ENCODE data around the gene AAGAB. TPM values are rescaled to one million over a fixed set of nuclear protein-coding genes. Genes with fewer than 3 reads are reported as not detected.
"Not testable (repeated sequence)": the region's sequence is repeated elsewhere in the genome, so short reads cannot be mapped to it uniquely, and the experiment has no call there.

The AAGAB gene
- total RNA-seq, 1 donor from 2014 or later = 23.2 TPM

DNA sequence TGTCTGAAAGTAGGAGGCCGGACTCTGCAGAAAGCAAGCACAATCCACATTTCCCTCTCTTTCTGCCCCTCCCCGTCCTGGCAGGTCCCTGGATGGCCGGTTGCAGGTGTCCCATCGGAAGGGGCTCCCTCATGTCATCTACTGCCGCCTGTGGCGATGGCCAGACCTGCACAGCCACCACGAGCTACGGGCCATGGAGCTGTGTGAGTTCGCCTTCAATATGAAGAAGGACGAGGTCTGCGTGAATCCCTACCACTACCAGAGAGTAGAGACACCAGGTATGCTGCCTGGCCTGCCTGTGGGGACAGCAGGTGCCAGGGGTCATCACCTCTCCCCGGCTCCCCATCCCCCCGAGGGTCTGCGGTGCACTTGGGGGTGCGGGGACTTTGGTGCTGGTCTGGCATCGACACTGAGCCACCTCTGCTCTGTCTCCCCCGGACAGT, 89.6 kb downstream of the AAGAB start:
- DNase-seq (ENCODE audit: low spot score) = peak; percentile 58
- intact Hi-C loops (cut with DNase I) = no loop called here
- peak; percentile 50 for ATAC-seq

DNA sequence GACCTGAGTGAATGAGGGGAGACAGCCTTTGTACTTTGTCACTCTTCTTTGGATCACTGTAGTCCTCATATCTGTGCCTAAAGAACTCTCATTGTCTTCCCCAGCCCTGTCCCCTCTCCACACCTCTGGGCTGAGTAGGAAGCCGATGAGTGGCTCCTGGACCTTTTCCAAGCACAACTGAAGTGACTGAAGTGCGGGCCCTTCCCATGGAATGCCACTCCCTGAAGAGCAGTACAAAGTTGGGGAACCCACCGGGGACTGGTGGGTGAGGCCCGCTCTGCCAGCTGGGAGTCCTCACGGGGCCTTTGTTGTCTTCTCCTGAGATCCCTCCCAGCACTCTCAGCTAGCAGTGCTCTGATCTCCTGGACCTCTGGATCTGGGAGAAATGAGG, 90.1 kb downstream of the AAGAB start:
- ATAC-seq (peak; percentile 3), DNase-seq (ENCODE audit: low spot score) (no peak)
- intact Hi-C loops (cut with DNase I) = no loop called here

DNA sequence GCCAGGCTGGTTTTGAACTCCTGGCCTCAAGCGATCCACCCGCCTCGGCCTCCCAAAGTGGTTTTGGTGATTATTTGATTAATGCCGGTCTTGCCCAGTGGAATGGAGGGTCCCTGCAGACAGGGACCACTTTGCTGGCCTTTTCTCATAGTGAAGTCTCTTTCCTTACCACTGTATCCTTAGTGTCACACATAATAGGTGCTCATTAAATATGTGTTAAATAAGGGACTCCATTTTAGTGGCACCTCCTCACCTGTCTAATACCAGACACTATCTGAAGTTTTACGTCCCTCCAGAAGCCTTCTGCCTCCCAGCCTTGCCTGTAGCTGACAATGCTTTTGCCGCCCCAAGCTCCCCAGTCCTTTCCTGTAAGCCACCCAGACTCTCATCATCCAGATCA, 91.3 kb downstream of the AAGAB start:
- intact Hi-C loops (cut with DNase I) = no loop called here
- no peak for ATAC-seq
- no peak for DNase-seq (ENCODE audit: low spot score)

DNA sequence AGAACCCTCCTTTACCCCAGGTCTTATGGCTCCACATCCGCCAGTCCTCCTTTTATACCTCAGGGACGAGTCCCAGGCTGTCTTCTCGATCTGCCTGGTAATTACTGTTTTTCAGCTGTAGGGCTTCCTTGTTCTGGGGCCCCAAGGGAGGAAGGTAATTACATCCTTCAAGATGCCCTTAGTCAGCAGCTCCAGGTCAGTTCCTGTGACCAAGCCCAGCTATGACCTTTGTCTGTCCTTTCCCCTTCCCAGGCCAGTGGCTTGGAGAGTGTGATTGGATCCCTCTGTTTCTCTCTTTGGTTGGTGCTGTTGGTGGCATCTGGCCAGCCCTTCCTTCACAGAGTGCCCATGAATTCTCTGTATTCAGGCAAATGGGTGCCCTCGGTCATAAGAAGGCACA, 92.6 kb downstream of the AAGAB start:
- intact Hi-C loops (cut with DNase I) = no loop called here
- no peak for DNase-seq (ENCODE audit: low spot score)
- no peak for ATAC-seq

DNA sequence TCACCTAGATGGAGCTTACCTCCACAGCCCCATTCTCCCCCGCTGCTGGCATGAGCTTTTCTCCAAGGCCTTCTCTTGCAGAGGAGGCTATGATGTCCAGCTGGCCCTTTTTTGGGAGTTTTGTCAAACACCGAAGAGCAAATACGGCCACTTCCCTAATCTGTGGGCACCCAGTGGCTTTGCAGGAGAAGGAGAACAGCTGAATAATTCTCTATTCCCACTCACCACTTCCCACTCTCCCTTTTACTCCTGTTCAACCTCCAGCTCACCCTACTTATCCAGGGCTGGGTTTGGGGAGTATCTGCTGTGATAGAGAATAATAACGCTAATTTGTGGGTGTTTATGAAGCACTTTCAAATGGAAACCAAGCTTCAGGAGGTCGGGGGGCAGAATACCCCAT, 93.0 kb downstream of the AAGAB start:
- no peak for DNase-seq (ENCODE audit: low spot score)
- ATAC-seq = no peak
- intact Hi-C loops (cut with DNase I) = no loop called here

DNA sequence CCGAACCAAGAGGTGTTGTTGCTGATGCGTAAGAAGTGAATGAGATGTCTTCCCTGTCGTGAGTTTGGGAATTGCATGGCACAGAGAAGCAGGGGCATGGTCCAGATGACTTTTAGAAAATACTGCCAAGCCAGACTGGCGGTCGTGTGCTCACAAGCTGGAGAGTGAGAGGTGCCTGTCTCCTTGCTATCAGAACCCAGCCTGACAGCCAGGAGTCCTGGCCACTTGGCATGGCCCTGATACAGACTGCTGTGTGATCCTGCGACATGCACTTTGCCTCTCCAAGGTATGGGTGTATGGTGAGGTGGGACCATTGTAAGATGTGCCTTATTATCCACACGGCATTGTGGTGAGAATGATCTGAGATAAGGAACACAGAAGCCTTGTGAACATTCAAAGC, 96.1 kb downstream of the AAGAB start:
- intact Hi-C loops (cut with DNase I) = no loop called here
- no peak for ATAC-seq

DNA sequence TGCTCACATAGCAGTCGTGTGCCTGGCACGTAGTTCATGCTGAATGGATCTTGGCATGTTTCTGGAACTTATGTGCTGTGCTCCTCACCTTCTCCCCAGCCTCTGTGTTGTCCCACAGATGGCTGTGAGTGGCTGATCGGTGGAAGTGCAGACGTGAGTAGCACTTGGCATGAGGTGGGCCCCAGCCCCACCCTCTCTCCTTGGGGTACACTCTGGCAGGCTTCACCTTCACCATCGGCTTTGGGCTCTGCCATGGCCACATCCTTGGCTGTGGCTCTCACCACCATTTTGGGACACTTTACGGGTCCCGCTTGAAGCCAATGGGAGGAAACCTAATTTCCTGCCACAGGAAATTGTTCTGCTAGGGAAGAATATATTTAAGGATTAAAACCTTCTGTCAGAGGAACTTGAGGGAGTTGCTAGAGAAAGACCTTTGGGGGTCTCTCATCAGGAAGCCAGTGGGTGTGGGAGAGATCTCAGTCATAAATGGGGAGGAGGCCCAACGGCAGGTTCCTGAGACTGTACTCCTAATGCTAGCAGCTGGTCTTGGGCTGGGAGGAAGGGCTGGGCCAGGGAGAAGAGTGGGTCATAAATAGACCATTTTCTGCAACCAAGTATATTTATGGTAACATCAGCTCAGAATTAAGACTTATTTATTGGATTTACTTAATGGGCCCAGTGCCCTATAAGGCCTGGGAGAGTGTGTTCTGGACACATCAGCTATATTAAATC, 96.8 kb downstream of the AAGAB start:
- ATAC-seq = peak; percentile 13
- intact Hi-C loops (cut with DNase I) = no loop called here

More for the DNA sequence above, 96.1 kb downstream of the AAGAB start:
- no peak for DNase-seq (ENCODE audit: low spot score)

DNA sequence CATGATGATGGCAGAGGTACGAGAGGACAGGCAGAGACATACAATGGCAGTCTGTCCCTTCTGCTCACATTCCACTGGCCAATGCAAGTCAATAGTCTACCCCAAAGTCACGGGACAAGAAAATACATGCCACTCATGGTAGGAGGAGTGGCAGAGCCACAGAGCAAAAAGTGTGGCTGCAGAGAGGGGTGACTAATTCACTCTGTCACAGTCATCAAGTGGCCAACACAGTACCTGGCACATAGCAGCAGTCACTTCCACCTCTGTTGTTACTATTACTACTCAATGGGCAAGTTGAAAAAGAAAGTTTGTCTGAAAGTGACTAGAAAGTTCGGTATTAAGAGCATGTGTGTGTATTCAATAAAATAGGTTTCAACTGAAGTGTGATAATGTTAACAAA, 97.6 kb downstream of the AAGAB start:
- ATAC-seq (no peak), DNase-seq (ENCODE audit: low spot score) (peak; percentile 6)
- intact Hi-C loops (cut with DNase I) = no loop called here

More for the DNA sequence above, 96.8 kb downstream of the AAGAB start:
- DNase-seq (ENCODE audit: low spot score) = no peak

DNA sequence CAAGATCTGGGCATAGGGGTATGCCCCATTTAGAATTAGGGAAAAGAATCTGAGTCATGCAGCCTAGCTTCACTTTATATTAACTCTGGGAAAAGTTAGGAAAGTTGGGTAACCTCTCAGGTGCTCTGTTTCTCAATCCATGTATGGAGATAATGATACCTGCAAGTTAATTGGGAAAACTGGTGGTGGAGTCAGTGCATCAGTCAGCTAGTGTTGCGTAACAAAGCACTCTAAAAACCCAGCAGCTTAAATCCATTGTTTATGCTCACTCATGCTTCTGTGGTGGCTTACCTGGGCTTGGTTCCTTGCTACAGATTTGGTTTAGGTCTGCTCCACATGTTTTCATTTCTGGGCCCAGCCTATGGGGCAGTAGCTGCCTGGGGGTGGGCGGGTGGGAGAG, 98.0 kb downstream of the AAGAB start:
- ATAC-seq = no peak
- no peak for DNase-seq (ENCODE audit: low spot score)
- intact Hi-C loops (cut with DNase I) = no loop called here

DNA sequence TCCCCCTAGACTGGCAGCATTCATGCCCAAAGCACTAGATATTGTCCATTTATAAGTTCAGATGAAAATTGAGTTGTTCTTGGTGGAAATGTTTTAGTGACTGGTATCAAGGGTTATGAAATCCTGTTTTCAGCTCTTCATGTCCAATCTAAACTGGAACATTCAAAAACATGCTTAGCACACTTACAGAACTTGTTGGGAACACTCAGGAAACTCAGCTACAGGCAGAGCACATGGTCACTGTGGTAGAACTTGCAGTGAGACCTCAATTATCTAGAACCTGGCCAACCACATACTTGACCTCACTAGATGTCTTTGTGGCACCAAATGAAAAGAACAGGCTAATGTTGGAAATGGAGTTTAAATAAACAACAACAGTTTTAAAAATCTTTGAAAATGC, 100.2 kb downstream of the AAGAB start:
- DNase-seq (ENCODE audit: low spot score) (no peak), ATAC-seq (no peak)
- intact Hi-C loops (cut with DNase I) = no loop called here

DNA sequence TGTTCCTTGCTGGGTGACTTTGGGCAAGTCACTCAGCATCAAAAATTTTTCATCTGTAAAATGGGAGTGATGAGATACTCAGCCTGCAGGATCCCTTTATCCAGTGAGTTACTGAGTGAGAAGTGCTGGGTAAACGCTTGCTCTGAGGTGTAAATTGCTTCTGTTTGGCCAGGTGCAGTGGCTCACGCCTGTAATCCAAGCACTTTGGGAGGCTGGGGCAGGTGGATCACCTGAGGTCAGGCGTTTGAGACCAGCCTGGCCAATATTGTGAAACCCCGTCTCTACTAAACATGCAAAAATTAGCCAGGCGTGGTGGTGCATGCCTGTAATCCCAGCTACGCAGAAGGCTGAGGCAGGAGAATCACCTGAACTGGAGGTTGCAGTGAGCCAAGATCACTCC, 101.4 kb downstream of the AAGAB start:
- DNase-seq (ENCODE audit: low spot score); ATAC-seq; intact Hi-C loops (cut with DNase I): not testable (repeated sequence)

DNA sequence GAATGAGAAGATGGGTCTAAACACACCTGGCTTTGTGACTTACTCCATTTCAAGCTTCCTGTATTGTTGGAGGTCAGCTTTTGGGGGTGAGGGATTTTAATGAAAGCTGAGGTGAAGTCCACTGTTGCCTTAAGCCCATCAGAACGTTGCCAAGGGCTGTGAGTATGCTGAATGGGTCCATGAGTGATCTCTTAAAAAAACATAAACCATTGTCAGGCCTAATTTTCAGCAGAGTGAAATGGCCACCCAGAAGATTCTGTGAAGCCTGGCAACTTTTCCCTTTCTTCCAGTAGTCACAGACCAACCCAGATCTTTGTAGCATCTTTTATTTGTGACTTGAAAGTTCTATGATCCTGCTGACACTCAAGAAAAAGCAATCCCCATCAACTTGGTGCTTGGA, 102.0 kb downstream of the AAGAB start:
- intact Hi-C loops (cut with DNase I) = no loop called here
- ATAC-seq = no peak

More for the DNA sequence above, 102.0 kb downstream of the AAGAB start:
- peak; percentile 2 for DNase-seq (ENCODE audit: low spot score)

Other genes with a start within 250 kb of the AAGAB start
- gene SMAD3, start 189.1 kb downstream of the AAGAB start, total RNA-seq = 58.8 TPM
- 2.1 TPM for gene IQCH, start 125 bp upstream of the AAGAB start, total RNA-seq

Measured in sciatic nerve (tissue), 2 donors.